IPS-NIHi7 (cell line): ENCODE measurements around the gene TCERG1L.
"Not testable (repeated sequence)": the region's sequence is repeated elsewhere in the genome, so short reads cannot be mapped to it uniquely, and the experiment has no call there.

Experiments
- DNase-seq: peaks from one replicate; pipeline ENCODE4 v3.0.0; 2012; ENCODE audit warnings: mixed read lengths; ENCODE audit errors: extremely low spot score

Gene TCERG1L

DNA sequence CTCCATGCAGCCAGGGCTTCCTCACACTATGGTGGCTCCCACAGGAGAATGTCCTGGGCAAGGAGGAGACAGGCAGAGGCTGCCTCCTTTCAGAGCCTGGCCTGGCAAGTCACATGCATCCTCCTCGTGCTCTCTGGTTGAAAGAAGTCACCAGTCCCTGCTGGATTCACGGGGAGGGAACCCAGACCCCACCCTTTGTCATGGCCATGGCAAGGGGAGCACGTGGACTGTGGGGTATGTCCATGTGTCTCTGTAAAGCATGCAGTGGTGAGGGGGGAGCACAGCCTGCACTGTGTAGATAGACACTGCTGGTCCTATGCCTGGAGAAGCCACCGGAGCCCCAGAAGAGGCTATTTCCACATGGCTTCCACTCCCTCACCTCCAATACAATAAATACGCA lies 225.0 kb downstream of the TCERG1L start:
- no peak for DNase-seq

GRCh38 chr10:131086094-131086493 lies 225.4 kb downstream of the TCERG1L start:
- no peak for DNase-seq

DNA sequence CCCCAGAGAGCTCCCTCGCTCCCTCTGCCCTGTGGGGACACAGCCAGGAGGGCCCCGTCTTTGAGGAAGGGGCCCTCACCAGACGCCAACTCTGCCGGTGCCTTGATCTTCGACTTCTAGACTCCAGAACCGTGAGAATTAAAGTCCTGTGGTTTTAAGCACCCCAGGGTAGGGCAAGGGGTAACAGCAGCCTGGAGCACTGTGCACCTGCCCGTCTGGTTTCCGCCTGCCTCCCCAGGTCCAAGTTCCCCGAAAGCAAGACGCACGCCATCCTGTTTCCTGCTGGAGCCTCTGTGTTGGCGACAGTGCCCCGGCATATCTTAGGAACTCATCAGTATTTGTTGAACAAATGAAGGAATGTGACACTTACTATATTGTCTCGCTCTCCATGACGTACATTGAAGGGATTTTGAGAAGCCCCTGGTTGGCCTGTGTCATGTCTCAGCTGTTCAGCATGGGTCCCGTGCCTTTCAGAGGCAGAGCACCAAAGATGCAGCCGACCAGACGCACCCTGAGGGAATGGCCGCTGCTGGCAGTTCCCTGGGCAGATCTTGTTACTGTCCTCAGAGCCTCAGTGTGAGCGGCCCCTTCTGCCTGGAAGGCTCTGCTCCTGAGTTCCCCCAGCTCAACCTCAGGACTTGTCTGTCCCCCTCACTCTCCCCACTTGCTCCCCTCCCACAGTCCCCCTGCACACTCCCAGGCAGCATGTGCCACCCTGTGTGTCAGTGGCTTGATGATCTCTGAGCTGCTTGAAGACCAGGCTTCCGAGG lies 226.2 kb downstream of the TCERG1L start:
- DNase-seq: no peak

- DNase-seq: no peak
These were observed 226.8 kb downstream of the TCERG1L start for GRCh38 chr10:131084791-131085090.

- peak; percentile 60 for DNase-seq
These were observed 227.4 kb downstream of the TCERG1L start for GRCh38 chr10:131083915-131084790.

GRCh38 chr10:131082991-131083481 lies 228.5 kb downstream of the TCERG1L start:
- no peak for DNase-seq

DNA sequence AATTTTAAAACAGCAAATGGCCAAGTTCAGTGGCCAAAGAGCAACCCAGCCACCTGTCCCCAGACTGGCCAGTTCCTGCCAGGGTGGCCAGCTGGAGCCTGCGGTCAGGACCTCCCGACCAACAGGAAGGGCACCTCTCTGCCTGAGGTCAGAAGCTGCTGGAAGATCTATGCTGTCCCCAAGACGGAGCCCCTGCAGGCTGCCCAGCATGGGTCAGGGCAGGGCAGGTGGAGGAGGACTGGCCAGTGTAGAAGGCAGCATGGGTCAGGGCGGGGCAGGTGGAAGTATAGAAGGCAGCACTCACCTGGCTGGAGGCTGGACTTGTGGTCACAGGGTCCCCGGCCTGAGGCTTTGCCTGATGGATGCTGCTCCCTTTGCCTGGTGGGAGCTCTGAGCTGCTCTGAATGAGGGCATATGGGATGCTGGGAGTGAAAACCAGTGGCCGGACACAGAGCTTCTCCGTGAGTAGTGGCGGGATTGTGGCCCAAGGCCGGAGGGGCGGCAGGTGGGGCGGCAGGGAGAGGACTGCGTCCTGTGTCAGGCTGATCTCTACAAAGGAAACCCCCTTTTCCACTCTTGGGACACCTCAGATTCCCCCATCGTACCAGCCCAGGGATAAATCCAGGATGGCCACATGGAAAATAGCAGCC lies 229.2 kb downstream of the TCERG1L start:
- no peak for DNase-seq

GRCh38 chr10:131081786-131082185 lies 229.7 kb downstream of the TCERG1L start:
- no peak for DNase-seq

- DNase-seq: no peak
These were observed 230.1 kb downstream of the TCERG1L start for GRCh38 chr10:131081376-131081775.

GRCh38 chr10:131080571-131080970 lies 230.9 kb downstream of the TCERG1L start:
- DNase-seq: no peak

GRCh38 chr10:131079314-131079713 lies 232.2 kb downstream of the TCERG1L start:
- no peak for DNase-seq

GRCh38 chr10:131078882-131079280 lies 232.6 kb downstream of the TCERG1L start:
- not testable (repeated sequence) for DNase-seq

- DNase-seq: no peak
These were observed 233.2 kb downstream of the TCERG1L start for GRCh38 chr10:131078131-131078881.

- no peak for DNase-seq
These were observed 233.8 kb downstream of the TCERG1L start for GRCh38 chr10:131077724-131078123.

DNA sequence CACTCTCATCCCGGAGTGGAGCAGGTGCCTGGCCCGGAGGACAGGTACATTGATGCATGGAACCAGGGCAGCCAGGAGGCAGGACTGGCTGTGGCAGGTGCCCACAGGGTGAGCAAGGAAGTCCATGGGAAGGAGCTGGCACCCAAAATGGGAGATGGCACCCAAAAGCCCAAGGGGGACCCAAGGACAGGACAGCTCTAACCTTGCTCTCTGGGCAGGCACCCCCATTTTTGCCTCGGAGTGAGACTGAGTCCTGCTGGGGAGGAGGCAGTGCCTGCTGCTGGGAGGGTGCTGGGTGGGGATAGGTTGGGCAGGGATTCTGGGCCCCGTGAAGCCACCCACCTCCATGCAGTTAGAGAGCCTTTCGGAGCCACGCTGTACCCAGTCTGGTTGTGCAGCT lies 234.5 kb downstream of the TCERG1L start:
- DNase-seq: no peak

GRCh38 chr10:131076356-131076755 lies 235.2 kb downstream of the TCERG1L start:
- no peak for DNase-seq

- DNase-seq: no peak
These were observed 236.2 kb downstream of the TCERG1L start for GRCh38 chr10:131075218-131075770.

- no peak for DNase-seq
These were observed 236.8 kb downstream of the TCERG1L start for GRCh38 chr10:131074682-131075081.

GRCh38 chr10:131073469-131074035 lies 238.0 kb downstream of the TCERG1L start:
- no peak for DNase-seq

GRCh38 chr10:131072651-131073468 lies 238.7 kb downstream of the TCERG1L start:
- DNase-seq: no peak
